Measurements from ENCODE around the gene CCDC50.

DNA sequence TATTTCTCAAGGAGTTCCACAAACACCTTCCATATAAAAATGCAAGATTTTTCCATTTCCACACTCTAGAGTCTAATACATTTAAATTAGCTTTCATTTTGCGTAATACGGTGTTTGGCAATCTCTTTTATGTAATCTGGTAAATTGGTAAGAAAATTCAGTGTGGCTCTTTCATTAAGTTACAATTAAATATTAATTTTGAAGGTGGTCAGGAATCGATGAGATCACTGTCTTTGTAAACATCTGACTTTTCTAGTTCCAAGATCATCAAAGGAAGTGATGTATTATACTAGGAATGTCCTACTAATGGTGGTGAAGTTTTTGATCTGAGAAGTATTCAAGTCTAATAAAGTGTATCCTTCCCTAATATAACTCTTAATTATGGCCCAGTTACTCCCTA is 2.2 kb downstream of the CCDC50 start:
- no peak for TF ChIP-seq CTCF (IDR thresholded peaks at IDR 0.05; ENCODE audit: insufficient read depth, low read depth, low read length)
- TF ChIP-seq EZH2 (IDR thresholded peaks at IDR 0.05; ENCODE audit: insufficient read depth, low read length): no peak
